ENCODE measurements around the gene TCF7L2.

The TCF7L2 gene

GRCh38 chr10:113177936-113178335 lies 227.9 kb downstream of the TCF7L2 start:
- Histone ChIP-seq H3F3A (ENCODE audit: insufficient read depth, low read length) (no peaks in the 10 kb centered on the region), H3K9me2 (ENCODE audit: low read depth, low read length) (no peaks in the 10 kb centered on the region), H3K27me3 (ENCODE audit: insufficient read depth, low read length) (no peaks in the 10 kb centered on the region), H3K9ac (ENCODE audit: low read length) (no peak overlapping the region), H3K9me3 (ENCODE audit: low read length) (no peaks in the 10 kb centered on the region), H3K36me3 (ENCODE audit: insufficient read depth, low read length) (no peaks in the 10 kb centered on the region), H4K20me1 (ENCODE audit: insufficient read depth, low read length) (no peaks in the 10 kb centered on the region), H3K4me3 (ENCODE audit: low read depth, low read length, poor library complexity, severe bottlenecking) (no peak overlapping the region), H3K27ac (ENCODE audit: low read depth, low read length, poor library complexity, severe bottlenecking) (no peak overlapping the region), H3K4me1 (ENCODE audit: insufficient read depth, low read length, severe bottlenecking) (no peaks in the 10 kb centered on the region), H3K4me2 (ENCODE audit: low read length) (no peak overlapping the region), H3K79me2 (ENCODE audit: insufficient read depth, low read length) (no peaks in the 10 kb centered on the region), H2AFZ (ENCODE audit: low read length) (no peak overlapping the region)
- TF ChIP-seq EZH2 (IDR thresholded peaks at IDR 0.05; ENCODE audit: borderline replicate concordance, low read length), result no peak
- TF ChIP-seq CTCF (IDR thresholded peaks at IDR 0.05; ENCODE audit: low read length), result no peak

DNA sequence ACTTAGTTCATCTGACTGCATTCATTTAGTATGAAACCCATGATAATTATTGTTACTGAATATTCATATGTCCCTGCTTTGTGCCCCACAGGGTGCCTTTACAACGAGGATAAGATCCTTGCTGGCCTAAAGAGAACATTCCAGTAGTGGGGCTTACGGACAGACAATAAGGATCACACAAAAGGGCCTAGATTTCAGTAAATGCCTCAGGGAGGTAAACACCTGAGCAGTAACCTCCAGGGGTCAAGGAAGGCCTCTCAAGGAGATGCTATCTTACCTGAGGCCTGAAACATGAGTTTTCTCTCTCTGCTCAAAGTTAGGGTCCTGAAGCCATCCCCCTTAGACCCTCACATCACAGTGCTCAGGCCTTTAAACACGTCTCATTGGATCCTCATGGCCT lies 228.7 kb downstream of the TCF7L2 start:
- Histone ChIP-seq H3K27me3 (ENCODE audit: insufficient read depth, low read length) (no peaks in the 10 kb centered on the region), H4K20me1 (ENCODE audit: insufficient read depth, low read length) (no peaks in the 10 kb centered on the region)

DNA sequence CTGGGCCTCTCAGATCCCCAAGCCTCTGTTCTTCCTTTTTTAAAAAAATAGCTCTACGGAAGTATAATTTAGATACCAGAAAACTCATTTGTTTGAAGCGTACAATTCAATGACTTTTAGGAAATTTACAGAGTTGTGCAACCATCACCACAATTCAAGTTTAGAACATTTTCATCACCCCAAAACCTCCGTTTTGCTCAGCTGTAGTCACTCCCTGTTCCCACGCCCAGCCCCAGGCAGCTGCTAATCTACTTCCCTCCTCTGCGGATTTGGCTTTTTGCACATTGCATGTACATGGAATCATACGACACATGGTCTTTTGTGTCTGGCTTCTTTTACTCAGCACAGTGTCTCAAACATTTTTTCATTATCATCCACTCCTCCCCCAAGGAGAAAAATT lies 229.2 kb downstream of the TCF7L2 start:
- Histone ChIP-seq H3K9me3 (ENCODE audit: low read length) (no peaks in the 10 kb centered on the region), H3K36me3 (ENCODE audit: insufficient read depth, low read length) (no peaks in the 10 kb centered on the region)

More for the DNA sequence above, 228.7 kb downstream of the TCF7L2 start:
- Histone ChIP-seq H3K4me3 (ENCODE audit: low read depth, low read length, poor library complexity, severe bottlenecking) (no peak overlapping the region), H3F3A (ENCODE audit: insufficient read depth, low read length) (no peaks in the 10 kb centered on the region), H3K4me1 (ENCODE audit: insufficient read depth, low read length, severe bottlenecking) (no peaks in the 10 kb centered on the region), H3K27ac (ENCODE audit: low read depth, low read length, poor library complexity, severe bottlenecking) (no peak overlapping the region), H3K9ac (ENCODE audit: low read length) (no peak overlapping the region), H2AFZ (ENCODE audit: low read length) (no peak overlapping the region), H3K4me2 (ENCODE audit: low read length) (no peak overlapping the region), H3K9me3 (ENCODE audit: low read length) (no peaks in the 10 kb centered on the region), H3K36me3 (ENCODE audit: insufficient read depth, low read length) (no peaks in the 10 kb centered on the region), H3K79me2 (ENCODE audit: insufficient read depth, low read length) (no peaks in the 10 kb centered on the region), H3K9me2 (ENCODE audit: low read depth, low read length) (no peaks in the 10 kb centered on the region)
- TF ChIP-seq CTCF (IDR thresholded peaks at IDR 0.05; ENCODE audit: low read length), result no peak
- TF ChIP-seq EZH2 (IDR thresholded peaks at IDR 0.05; ENCODE audit: borderline replicate concordance, low read length), result no peak

More for the DNA sequence above, 229.2 kb downstream of the TCF7L2 start:
- no peak for TF ChIP-seq CTCF (IDR thresholded peaks at IDR 0.05; ENCODE audit: low read length)
- TF ChIP-seq EZH2 (IDR thresholded peaks at IDR 0.05; ENCODE audit: borderline replicate concordance, low read length), result no peak
- Histone ChIP-seq H3K27me3 (ENCODE audit: insufficient read depth, low read length) (no peaks in the 10 kb centered on the region), H3K4me3 (ENCODE audit: low read depth, low read length, poor library complexity, severe bottlenecking) (no peak overlapping the region), H3F3A (ENCODE audit: insufficient read depth, low read length) (no peaks in the 10 kb centered on the region), H2AFZ (ENCODE audit: low read length) (no peak overlapping the region), H4K20me1 (ENCODE audit: insufficient read depth, low read length) (no peaks in the 10 kb centered on the region), H3K9me2 (ENCODE audit: low read depth, low read length) (no peaks in the 10 kb centered on the region), H3K4me1 (ENCODE audit: insufficient read depth, low read length, severe bottlenecking) (no peaks in the 10 kb centered on the region), H3K27ac (ENCODE audit: low read depth, low read length, poor library complexity, severe bottlenecking) (no peak overlapping the region), H3K79me2 (ENCODE audit: insufficient read depth, low read length) (no peaks in the 10 kb centered on the region), H3K9ac (ENCODE audit: low read length) (no peak overlapping the region), H3K4me2 (ENCODE audit: low read length) (no peak overlapping the region)
